NCI-H526 (cell line): Measurements from ENCODE around the gene PTPRZ1.

Experiments
- DNase-seq, 2 experiments: peaks; one replicate each; lab custom pipeline; 2025; lab: John Stamatoyannopoulos, UW

Gene PTPRZ1

GRCh38 chr7:121954803-121955202, 81.8 kb downstream of the PTPRZ1 start:
- DNase-seq, result no peak

GRCh38 chr7:121957626-121958025, 84.7 kb downstream of the PTPRZ1 start:
- no peak for DNase-seq

GRCh38 chr7:121960678-121961077, 87.7 kb downstream of the PTPRZ1 start:
- no peak for DNase-seq

GRCh38 chr7:121961089-121961867, 88.3 kb downstream of the PTPRZ1 start:
- peak; percentile 49 to 67 for DNase-seq

- DNase-seq, result no peak
These were observed 93.4 kb downstream of the PTPRZ1 start for GRCh38 chr7:121966276-121966934.

- DNase-seq, result no peak
These were observed 94.0 kb downstream of the PTPRZ1 start for GRCh38 chr7:121966935-121967332.

- DNase-seq, result no peak
These were observed 112.6 kb downstream of the PTPRZ1 start for GRCh38 chr7:121985476-121986030.

GRCh38 chr7:121992068-121992467, 119.1 kb downstream of the PTPRZ1 start:
- no peak for DNase-seq

- DNase-seq, result peak; percentile 81 to 90
These were observed 121.9 kb downstream of the PTPRZ1 start for GRCh38 chr7:121994625-121995410.

- DNase-seq, result peak in 1 of 2 experiments; percentile 7
These were observed 133.7 kb downstream of the PTPRZ1 start for GRCh38 chr7:122006687-122007086.

- DNase-seq, result no peak
These were observed 137.2 kb downstream of the PTPRZ1 start for GRCh38 chr7:122010116-122010515.

GRCh38 chr7:122013065-122013464, 140.1 kb downstream of the PTPRZ1 start:
- no peak for DNase-seq

GRCh38 chr7:122013630-122014029, 140.7 kb downstream of the PTPRZ1 start:
- no peak for DNase-seq

GRCh38 chr7:122014697-122015096, 141.7 kb downstream of the PTPRZ1 start:
- no peak for DNase-seq

- no peak for DNase-seq
These were observed 145.1 kb downstream of the PTPRZ1 start for GRCh38 chr7:122018032-122018431.

- no peak for DNase-seq
These were observed 154.1 kb downstream of the PTPRZ1 start for GRCh38 chr7:122027058-122027457.

GRCh38 chr7:122033641-122034040, 160.7 kb downstream of the PTPRZ1 start:
- no peak for DNase-seq

- no peak for DNase-seq
These were observed 162.9 kb downstream of the PTPRZ1 start for GRCh38 chr7:122035876-122036275.

- DNase-seq, result no peak
These were observed 165.2 kb downstream of the PTPRZ1 start for GRCh38 chr7:122038134-122038533.

GRCh38 chr7:122038904-122039303, 165.9 kb downstream of the PTPRZ1 start:
- no peak for DNase-seq

- DNase-seq, result no peak
These were observed 167.2 kb downstream of the PTPRZ1 start for GRCh38 chr7:122040147-122040546.

- DNase-seq, result no peak
These were observed 173.4 kb downstream of the PTPRZ1 start for GRCh38 chr7:122046402-122046801.
